ENCODE data around the gene ATG10. TPM values are rescaled to one million over a fixed set of nuclear protein-coding genes. Genes with fewer than 3 reads are reported as not detected.
"Not testable (repeated sequence)": the region's sequence is repeated elsewhere in the genome, so short reads cannot be mapped to it uniquely, and the experiment has no call there.

The ATG10 gene
- total RNA-seq, 5 donors from 2014 or later (not counting 1 experiment from before 2014, with no cell fraction given) = 3.9 to 7.8 (median 6.6) TPM

GRCh38 chr5:81936750-81937149 lies 35.1 kb upstream of the ATG10 start:
- no peak overlapping the region for H3K27ac Mint-ChIP-seq

GRCh38 chr5:81942746-81943145 lies 29.1 kb upstream of the ATG10 start:
- peaks cover 7 to 26% (median 14%) of the 10 kb centered on the region in 3 donors for H3K9me3 Mint-ChIP-seq
- no peaks in the 10 kb centered on the region for H3K4me1 Mint-ChIP-seq
- H3K9me3 ChIP-seq = no peaks in the 10 kb centered on the region
- H3K27me3 Mint-ChIP-seq = no peaks in the 10 kb centered on the region
- H3K4me3 ChIP-seq (ENCODE audit: control insufficient read depth in 1 of 2, extremely low read depth in 1 of 2, low read length in 1 of 2) = no peak overlapping the region
- ATAC-seq (replicated peaks in 1 of 4) = no peak
- ChIA-PET POLR2A (no interaction called here), CTCF (no interaction called here)
- DNase-seq = no peak
- no peak overlapping the region for H3K27ac Mint-ChIP-seq
- H3K36me3 Mint-ChIP-seq = peaks cover 3% of the 10 kb centered on the region
- H3K36me3 ChIP-seq (ENCODE audit: control insufficient read depth in 2 of 2, extremely low read depth in 1 of 2, insufficient read depth in 1 of 2, low read length in 1 of 2) = no peaks in the 10 kb centered on the region
- no peaks in the 10 kb centered on the region for H3K4me1 ChIP-seq (ENCODE audit: control insufficient read depth in 1 of 2, extremely low read depth in 1 of 2, insufficient read depth in 2 of 2, low read length in 2 of 2)
- no peak overlapping the region for H3K4me3 Mint-ChIP-seq
- no peaks in the 10 kb centered on the region for H3K27me3 ChIP-seq (replicated peaks in 1 of 2; ENCODE audit: control insufficient read depth in 2 of 2, extremely low read depth in 1 of 2, insufficient read depth in 2 of 2, low read length in 1 of 2)
- no CpG with 5 or more reads among the region's 1 CpG for WGBS (ENCODE audit: insufficient coverage)
- H3K27ac ChIP-seq (ENCODE audit: low read length) = no peak overlapping the region

More at GRCh38 chr5:81936750-81937149, 35.1 kb upstream of the ATG10 start:
- peaks cover 3% of the 10 kb centered on the region for H3K36me3 Mint-ChIP-seq
- no peaks in the 10 kb centered on the region for H3K9me3 ChIP-seq
- H3K4me3 Mint-ChIP-seq = no peak overlapping the region
- no peaks in the 10 kb centered on the region for H3K27me3 ChIP-seq (replicated peaks in 1 of 2; ENCODE audit: control insufficient read depth in 2 of 2, extremely low read depth in 1 of 2, insufficient read depth in 2 of 2, low read length in 1 of 2)
- H3K4me1 Mint-ChIP-seq = no peaks in the 10 kb centered on the region
- H3K9me3 Mint-ChIP-seq = peaks cover 3 to 13% (median 3%) of the 10 kb centered on the region in 3 donors
- DNase-seq = no peak
- H3K4me1 ChIP-seq (ENCODE audit: control insufficient read depth in 1 of 2, extremely low read depth in 1 of 2, insufficient read depth in 2 of 2, low read length in 2 of 2) = no peaks in the 10 kb centered on the region
- no peak for ATAC-seq (replicated peaks in 1 of 4)
- H3K27me3 Mint-ChIP-seq = no peaks in the 10 kb centered on the region
- CTCF ChIA-PET = no interaction called here
- POLR2A ChIA-PET = no interaction called here
- no peak overlapping the region for H3K4me3 ChIP-seq (ENCODE audit: control insufficient read depth in 1 of 2, extremely low read depth in 1 of 2, low read length in 1 of 2)
- H3K36me3 ChIP-seq (ENCODE audit: control insufficient read depth in 2 of 2, extremely low read depth in 1 of 2, insufficient read depth in 1 of 2, low read length in 1 of 2) = no peaks in the 10 kb centered on the region
- H3K27ac ChIP-seq (ENCODE audit: low read length) = no peak overlapping the region

GRCh38 chr5:81948349-81948748 lies 23.5 kb upstream of the ATG10 start:
- WGBS (ENCODE audit: insufficient coverage) = no CpG with 5 or more reads among the region's 3 CpGs

GRCh38 chr5:81949462-81949861 lies 22.4 kb upstream of the ATG10 start:
- no peaks in the 10 kb centered on the region for H3K27me3 Mint-ChIP-seq

More at GRCh38 chr5:81948349-81948748, 23.5 kb upstream of the ATG10 start:
- Mint-ChIP-seq H3K36me3 (no peaks in the 10 kb centered on the region), H3K9me3 (peaks cover 0 to 2% (median 0%) of the 10 kb centered on the region in 3 donors), H3K4me3 (no peak overlapping the region), H3K27me3 (no peaks in the 10 kb centered on the region), H3K4me1 (no peaks in the 10 kb centered on the region), H3K27ac (no peak overlapping the region)
- no peak for ATAC-seq (replicated peaks in 1 of 4)
- no peak for DNase-seq
- Histone ChIP-seq H3K4me3 (ENCODE audit: control insufficient read depth in 1 of 2, extremely low read depth in 1 of 2, low read length in 1 of 2) (no peak overlapping the region), H3K27ac (ENCODE audit: low read length) (no peak overlapping the region), H3K9me3 (no peaks in the 10 kb centered on the region), H3K36me3 (ENCODE audit: control insufficient read depth in 2 of 2, extremely low read depth in 1 of 2, insufficient read depth in 1 of 2, low read length in 1 of 2) (no peaks in the 10 kb centered on the region), H3K27me3 (replicated peaks in 1 of 2; ENCODE audit: control insufficient read depth in 2 of 2, extremely low read depth in 1 of 2, insufficient read depth in 2 of 2, low read length in 1 of 2) (no peaks in the 10 kb centered on the region), H3K4me1 (ENCODE audit: control insufficient read depth in 1 of 2, extremely low read depth in 1 of 2, insufficient read depth in 2 of 2, low read length in 2 of 2) (no peaks in the 10 kb centered on the region)
- ChIA-PET POLR2A (no interaction called here), CTCF (no interaction called here)

GRCh38 chr5:81950996-81951395 lies 20.8 kb upstream of the ATG10 start:
- ChIA-PET POLR2A (interaction anchor here in 1 of 2 donors (0.6 kb wide), 1 partner anchor 362 kb away, joined by 4 read pairs; no protein-coding TSS in a partner anchor), CTCF (interaction anchor here in 1 of 2 donors (0.6 kb wide), 1 partner anchor 444 kb away, joined by 4 read pairs; no protein-coding TSS in a partner anchor)
- no peaks in the 10 kb centered on the region for H3K27me3 ChIP-seq (replicated peaks in 1 of 2; ENCODE audit: control insufficient read depth in 2 of 2, extremely low read depth in 1 of 2, insufficient read depth in 2 of 2, low read length in 1 of 2)
- Mint-ChIP-seq H3K27me3 (no peaks in the 10 kb centered on the region), H3K36me3 (no peaks in the 10 kb centered on the region), H3K4me1 (no peaks in the 10 kb centered on the region), H3K27ac (no peak overlapping the region), H3K9me3 (no peaks in the 10 kb centered on the region), H3K4me3 (no peak overlapping the region)
- no peaks in the 10 kb centered on the region for H3K9me3 ChIP-seq
- no peak overlapping the region for H3K4me3 ChIP-seq (ENCODE audit: control insufficient read depth in 1 of 2, extremely low read depth in 1 of 2, low read length in 1 of 2)
- no peak overlapping the region for H3K27ac ChIP-seq (ENCODE audit: low read length)
- no peak for ATAC-seq (replicated peaks in 1 of 4)
- WGBS (ENCODE audit: insufficient coverage) = no CpG with 5 or more reads among the region's 1 CpG
- H3K4me1 ChIP-seq (ENCODE audit: control insufficient read depth in 1 of 2, extremely low read depth in 1 of 2, insufficient read depth in 2 of 2, low read length in 2 of 2) = no peaks in the 10 kb centered on the region
- DNase-seq = no peak
- H3K36me3 ChIP-seq (ENCODE audit: control insufficient read depth in 2 of 2, extremely low read depth in 1 of 2, insufficient read depth in 1 of 2, low read length in 1 of 2) = no peaks in the 10 kb centered on the region

More at GRCh38 chr5:81949462-81949861, 22.4 kb upstream of the ATG10 start:
- DNase-seq = no peak
- Mint-ChIP-seq H3K27ac (no peak overlapping the region), H3K36me3 (no peaks in the 10 kb centered on the region), H3K9me3 (no peaks in the 10 kb centered on the region), H3K4me3 (no peak overlapping the region), H3K4me1 (no peaks in the 10 kb centered on the region)
- Histone ChIP-seq H3K27ac (ENCODE audit: low read length) (no peak overlapping the region), H3K4me3 (ENCODE audit: control insufficient read depth in 1 of 2, extremely low read depth in 1 of 2, low read length in 1 of 2) (no peak overlapping the region), H3K27me3 (replicated peaks in 1 of 2; ENCODE audit: control insufficient read depth in 2 of 2, extremely low read depth in 1 of 2, insufficient read depth in 2 of 2, low read length in 1 of 2) (no peaks in the 10 kb centered on the region), H3K4me1 (ENCODE audit: control insufficient read depth in 1 of 2, extremely low read depth in 1 of 2, insufficient read depth in 2 of 2, low read length in 2 of 2) (no peaks in the 10 kb centered on the region), H3K9me3 (no peaks in the 10 kb centered on the region), H3K36me3 (ENCODE audit: control insufficient read depth in 2 of 2, extremely low read depth in 1 of 2, insufficient read depth in 1 of 2, low read length in 1 of 2) (no peaks in the 10 kb centered on the region)
- ChIA-PET POLR2A (no interaction called here), CTCF (no interaction called here)
- no CpG with 5 or more reads among the region's 3 CpGs for WGBS (ENCODE audit: insufficient coverage)
- no peak for ATAC-seq (replicated peaks in 1 of 4)

GRCh38 chr5:81954796-81955195 lies 17.0 kb upstream of the ATG10 start:
- DNase-seq; H3K4me1 Mint-ChIP-seq; H3K9me3 ChIP-seq; H3K27ac Mint-ChIP-seq; H3K4me1 ChIP-seq (ENCODE audit: control insufficient read depth in 1 of 2, extremely low read depth in 1 of 2, insufficient read depth in 2 of 2, low read length in 2 of 2); H3K27ac ChIP-seq (ENCODE audit: low read length); CTCF ChIA-PET; POLR2A ChIA-PET; H3K4me3 ChIP-seq (ENCODE audit: control insufficient read depth in 1 of 2, extremely low read depth in 1 of 2, low read length in 1 of 2); ATAC-seq (replicated peaks in 1 of 4); H3K9me3 Mint-ChIP-seq; H3K4me3 Mint-ChIP-seq; H3K36me3 Mint-ChIP-seq; H3K27me3 Mint-ChIP-seq; H3K36me3 ChIP-seq (ENCODE audit: control insufficient read depth in 2 of 2, extremely low read depth in 1 of 2, insufficient read depth in 1 of 2, low read length in 1 of 2); H3K27me3 ChIP-seq (replicated peaks in 1 of 2; ENCODE audit: control insufficient read depth in 2 of 2, extremely low read depth in 1 of 2, insufficient read depth in 2 of 2, low read length in 1 of 2): not testable (repeated sequence)
- WGBS (ENCODE audit: insufficient coverage) = 68% methylated on average over 2 of the region's 8 CpGs

GRCh38 chr5:81958129-81958528 lies 13.7 kb upstream of the ATG10 start:
- H3K36me3 ChIP-seq (ENCODE audit: control insufficient read depth in 2 of 2, extremely low read depth in 1 of 2, insufficient read depth in 1 of 2, low read length in 1 of 2); H3K27ac ChIP-seq (ENCODE audit: low read length); H3K9me3 Mint-ChIP-seq; CTCF ChIA-PET; POLR2A ChIA-PET; DNase-seq; H3K27me3 ChIP-seq (replicated peaks in 1 of 2; ENCODE audit: control insufficient read depth in 2 of 2, extremely low read depth in 1 of 2, insufficient read depth in 2 of 2, low read length in 1 of 2); H3K27ac Mint-ChIP-seq; H3K27me3 Mint-ChIP-seq; H3K4me3 ChIP-seq (ENCODE audit: control insufficient read depth in 1 of 2, extremely low read depth in 1 of 2, low read length in 1 of 2); H3K9me3 ChIP-seq; H3K4me1 Mint-ChIP-seq; H3K4me1 ChIP-seq (ENCODE audit: control insufficient read depth in 1 of 2, extremely low read depth in 1 of 2, insufficient read depth in 2 of 2, low read length in 2 of 2); H3K4me3 Mint-ChIP-seq; H3K36me3 Mint-ChIP-seq; ATAC-seq (replicated peaks in 1 of 4): not testable (repeated sequence)
- WGBS (ENCODE audit: insufficient coverage) = no CpG with 5 or more reads among the region's 2 CpGs
